ENCODE measurements around the gene CCDC17.

The CCDC17 gene

DNA sequence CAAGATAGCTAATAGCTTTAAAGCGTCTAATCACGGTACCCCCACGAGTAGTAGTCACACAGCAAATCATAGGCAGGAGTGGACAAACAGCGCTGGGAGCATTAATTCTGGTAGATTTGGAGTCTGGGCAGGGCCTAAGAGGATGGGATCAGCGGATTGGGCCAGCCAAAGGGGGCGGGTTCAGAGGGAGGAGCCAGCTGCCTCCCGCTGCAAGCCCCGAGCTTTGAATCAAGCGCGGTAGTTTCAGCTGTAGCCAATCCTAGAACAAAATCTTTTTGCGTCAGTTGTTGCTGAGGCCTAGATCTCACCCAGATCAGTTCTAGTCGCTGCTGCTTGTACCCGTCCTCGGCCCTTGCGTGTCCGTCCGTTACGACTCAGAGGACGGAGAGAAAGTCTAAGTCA lies 40.6 kb downstream of the CCDC17 start:
- peak; percentile 96 for DNase-seq

DNA sequence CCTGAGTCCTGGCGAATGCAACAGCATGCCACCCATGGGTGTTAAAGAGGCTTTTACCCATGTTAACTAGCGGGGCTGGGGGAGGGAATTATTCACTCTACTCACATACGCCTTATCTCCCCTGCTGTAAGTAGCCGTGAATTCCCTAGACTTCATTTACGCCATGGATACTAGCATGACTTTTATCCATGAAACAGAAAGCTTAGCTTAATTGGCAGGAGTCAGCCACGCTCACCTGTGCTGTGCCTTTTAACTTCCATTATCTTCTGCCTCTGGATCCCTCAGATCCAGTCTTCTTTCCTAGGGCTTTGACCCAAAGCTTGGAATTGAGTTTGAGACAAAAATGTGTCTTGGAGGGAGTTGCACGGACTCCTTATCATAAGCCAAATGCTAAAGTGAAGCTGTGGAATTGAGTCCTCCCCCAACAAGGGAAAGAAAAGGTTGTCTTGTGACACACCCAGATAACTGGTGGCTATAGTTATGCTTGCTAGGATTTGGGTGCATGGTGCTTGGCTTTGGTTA lies 49.7 kb downstream of the CCDC17 start:
- no peak for DNase-seq

DNA sequence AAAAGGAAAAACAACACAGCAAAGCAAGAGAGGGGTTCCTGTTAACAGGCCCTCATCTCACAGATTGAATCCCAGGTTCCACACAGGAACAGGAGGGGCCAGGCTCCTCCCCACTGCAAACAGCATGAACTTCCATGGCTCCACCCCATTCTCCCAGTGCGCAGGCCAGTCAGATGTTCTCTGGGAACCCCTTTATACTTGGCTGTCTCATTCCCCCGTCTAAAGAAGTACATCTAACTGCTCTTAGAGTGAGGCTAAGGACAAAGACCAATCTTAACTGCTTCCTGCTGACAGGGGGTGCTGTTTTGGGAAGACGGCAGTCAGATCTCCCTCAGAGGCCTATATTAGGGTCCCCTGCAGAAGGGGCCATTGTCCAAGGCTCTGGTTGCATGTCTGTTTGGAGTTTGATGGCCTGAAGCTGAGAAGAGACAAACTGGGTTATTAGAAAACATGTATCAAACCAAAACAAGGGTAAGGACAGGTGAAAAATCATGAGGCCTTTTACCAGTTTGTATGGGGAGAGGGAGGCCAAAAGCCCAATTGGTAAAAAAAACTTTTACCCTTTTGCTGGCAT lies 50.5 kb downstream of the CCDC17 start:
- no peak for DNase-seq

DNA sequence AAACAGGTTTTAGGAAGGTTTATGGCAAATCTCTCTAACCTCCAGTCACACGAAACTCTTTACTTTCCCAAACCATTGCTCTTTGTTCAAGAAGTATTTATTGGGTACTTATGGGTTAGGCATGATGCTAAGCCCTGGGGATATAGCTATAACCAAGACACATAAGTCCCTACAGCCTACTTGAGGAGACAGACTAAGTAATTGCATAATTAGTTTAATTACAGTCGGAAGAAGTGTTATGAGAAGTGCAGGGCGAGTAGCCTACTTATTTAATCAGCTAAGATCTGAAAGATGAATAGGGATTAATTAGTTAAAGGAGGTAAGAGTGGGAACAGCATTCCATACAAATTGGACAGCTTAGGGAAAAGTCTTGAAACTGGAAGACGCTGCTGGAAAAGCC lies 53.2 kb downstream of the CCDC17 start:
- DNase-seq = no peak
